ENCODE measurements around the gene JCAD. TPM values are rescaled to one million over a fixed set of nuclear protein-coding genes. Genes with fewer than 3 reads are reported as not detected.
A peak's percentile ranks its signal among the peaks of the same experiment; 100 is the strongest.
"Not testable (repeated sequence)": the region's sequence is repeated elsewhere in the genome, so short reads cannot be mapped to it uniquely, and the experiment has no call there.

JCAD gene
- total RNA-seq, 4 donors from 2014 or later, result 0.91 to 23.1 (median 5.5) TPM

DNA sequence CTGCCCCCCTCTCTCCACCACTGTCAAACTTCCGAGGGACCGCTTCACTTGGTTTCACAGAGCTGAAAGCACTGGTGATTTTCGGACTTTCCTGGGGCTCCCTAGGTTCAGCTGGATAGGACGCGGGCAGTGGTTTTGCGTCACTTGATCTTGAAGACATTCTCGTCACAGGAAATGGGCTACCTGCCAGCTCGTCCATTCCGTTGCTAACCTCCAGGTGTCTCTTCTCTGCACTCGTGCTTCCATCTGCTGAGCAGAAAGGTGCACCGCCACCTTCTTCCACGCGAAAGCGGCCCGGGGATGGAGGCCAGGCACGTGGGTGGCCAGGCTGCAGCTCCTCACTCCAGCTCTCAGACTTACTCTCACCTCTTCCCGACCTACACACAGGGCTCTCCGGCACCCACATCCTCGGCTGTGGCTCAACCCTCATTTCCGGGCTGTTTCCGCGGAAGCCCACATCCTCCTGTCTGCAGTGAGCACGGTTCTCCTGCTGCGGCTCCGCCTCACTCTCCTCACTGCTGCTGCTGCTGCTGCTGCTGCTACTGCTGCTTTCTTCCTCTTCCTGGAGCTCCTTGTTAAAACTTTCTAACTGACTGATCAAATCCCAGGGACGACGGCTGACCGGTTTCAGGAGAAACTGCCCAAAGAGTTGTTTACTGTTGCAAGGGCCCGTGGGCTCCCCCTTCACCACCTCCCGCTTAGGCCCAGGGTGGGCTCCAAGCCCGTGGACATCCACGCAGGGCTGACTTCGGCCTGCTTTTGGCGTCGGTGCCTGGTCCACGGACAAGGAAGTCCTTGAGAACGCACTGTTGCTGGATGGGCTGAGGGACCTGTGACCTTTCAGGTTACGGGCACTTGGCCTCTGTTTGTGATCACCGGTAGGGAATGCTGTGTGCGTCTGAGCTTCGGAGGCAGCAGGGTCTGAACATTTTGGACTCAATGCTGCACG lies 32.1 kb downstream of the JCAD start:
- peaks cover 0 to 20% (median 0%) of the 10 kb centered on the region in 4 donors for H3K27me3 ChIP-seq
- no peaks in the 10 kb centered on the region for H3K36me3 ChIP-seq
- peak; percentile 7 for DNase-seq
- 50 to 66% methylated on average over 30 to 32 of the region's 42 CpGs for WGBS, 2 donors
- no peaks in the 10 kb centered on the region for H3K9me3 ChIP-seq
- peak overlapping the region in 2 of 4 donors; percentile 74 to 77 for H3K27ac ChIP-seq
- TF ChIP-seq, protein P1, sequence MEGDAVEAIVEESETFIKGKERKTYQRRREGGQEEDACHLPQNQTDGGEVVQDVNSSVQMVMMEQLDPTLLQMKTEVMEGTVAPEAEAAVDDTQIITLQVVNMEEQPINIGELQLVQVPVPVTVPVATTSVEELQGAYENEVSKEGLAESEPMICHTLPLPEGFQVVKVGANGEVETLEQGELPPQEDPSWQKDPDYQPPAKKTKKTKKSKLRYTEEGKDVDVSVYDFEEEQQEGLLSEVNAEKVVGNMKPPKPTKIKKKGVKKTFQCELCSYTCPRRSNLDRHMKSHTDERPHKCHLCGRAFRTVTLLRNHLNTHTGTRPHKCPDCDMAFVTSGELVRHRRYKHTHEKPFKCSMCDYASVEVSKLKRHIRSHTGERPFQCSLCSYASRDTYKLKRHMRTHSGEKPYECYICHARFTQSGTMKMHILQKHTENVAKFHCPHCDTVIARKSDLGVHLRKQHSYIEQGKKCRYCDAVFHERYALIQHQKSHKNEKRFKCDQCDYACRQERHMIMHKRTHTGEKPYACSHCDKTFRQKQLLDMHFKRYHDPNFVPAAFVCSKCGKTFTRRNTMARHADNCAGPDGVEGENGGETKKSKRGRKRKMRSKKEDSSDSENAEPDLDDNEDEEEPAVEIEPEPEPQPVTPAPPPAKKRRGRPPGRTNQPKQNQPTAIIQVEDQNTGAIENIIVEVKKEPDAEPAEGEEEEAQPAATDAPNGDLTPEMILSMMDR (IDR thresholded peaks at IDR 0.05), result peak in 2 of 6 experiments; percentile 25 to 31
- TF ChIP-seq POLR2A (IDR thresholded peaks at IDR 0.05), result no peak
- intact Hi-C loops (cut with DNase I), result no loop called here
- peaks cover 5 to 42% (median 28%) of the 10 kb centered on the region in 3 donors for H3K4me1 ChIP-seq
- peak overlapping the region in 1 of 4 donors; percentile 34 for H3K4me3 ChIP-seq

DNA sequence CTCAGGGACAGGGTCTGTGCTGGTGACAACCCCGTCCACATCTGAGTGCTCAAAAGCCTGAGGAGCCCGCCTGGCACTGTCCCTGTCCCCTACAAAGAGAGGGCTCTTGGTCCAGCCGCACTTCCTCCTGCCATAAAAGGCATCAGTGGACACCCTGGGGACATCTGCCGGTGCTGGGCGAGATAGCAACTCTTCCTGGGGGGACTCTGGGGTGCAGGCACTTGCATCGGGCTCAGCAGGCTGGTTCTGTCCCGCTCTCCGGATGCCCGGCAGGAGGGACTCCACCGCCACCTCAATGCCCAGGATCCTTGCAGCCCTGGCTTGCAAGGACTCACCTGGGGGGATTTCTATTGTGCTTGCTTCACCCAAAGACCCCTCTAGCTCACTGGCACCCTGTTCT lies 32.8 kb downstream of the JCAD start:
- Histone ChIP-seq H3K27me3 (peaks cover 0 to 20% (median 0%) of the 10 kb centered on the region in 4 donors), H3K9me3 (no peaks in the 10 kb centered on the region), H3K4me1 (peaks cover 5 to 42% (median 28%) of the 10 kb centered on the region in 3 donors), H3K4me3 (no peak overlapping the region), H3K27ac (peak overlapping the region in 2 of 4 donors; percentile 74 to 77), H3K36me3 (no peaks in the 10 kb centered on the region)
- intact Hi-C loops (cut with DNase I), result no loop called here
- DNase-seq, result no peak
- WGBS, 2 donors, result 100% methylated on average over 2 of the region's 10 CpGs; no CpG with 5 or more reads in 1 of the 2 donors
- TF ChIP-seq POLR2A (IDR thresholded peaks at IDR 0.05), result no peak
- TF ChIP-seq, protein P1 (IDR thresholded peaks at IDR 0.05), result no peak

DNA sequence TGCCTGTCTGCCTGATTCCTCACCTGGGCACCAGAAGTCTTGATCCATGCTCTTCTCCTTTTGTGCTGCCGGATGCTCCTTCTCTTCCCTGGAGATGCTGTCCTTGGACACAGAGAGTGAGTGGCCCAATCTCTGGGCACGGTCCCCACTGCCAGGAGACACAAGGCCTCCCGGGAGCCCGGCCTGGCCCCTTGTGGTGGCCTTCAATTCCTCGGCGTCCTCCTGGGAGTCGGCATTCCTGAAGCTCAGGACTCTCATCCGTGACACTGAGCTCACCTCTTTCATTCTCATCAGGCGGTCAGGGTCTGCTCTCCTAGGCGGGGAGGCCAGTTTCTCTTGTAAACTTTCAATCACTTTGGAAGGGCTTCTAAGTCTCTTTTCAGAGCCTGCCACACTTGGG lies 33.3 kb downstream of the JCAD start:
- Histone ChIP-seq H3K4me3 (no peak overlapping the region), H3K9me3 (no peaks in the 10 kb centered on the region), H3K27ac (no peak overlapping the region), H3K36me3 (no peaks in the 10 kb centered on the region), H3K4me1 (peaks cover 5 to 42% (median 28%) of the 10 kb centered on the region in 3 donors), H3K27me3 (peaks cover 0 to 20% (median 0%) of the 10 kb centered on the region in 4 donors)
- intact Hi-C loops (cut with DNase I), result no loop called here
- TF ChIP-seq POLR2A (IDR thresholded peaks at IDR 0.05), result no peak
- TF ChIP-seq, protein P1 (IDR thresholded peaks at IDR 0.05), result no peak
- 91 to 95% methylated on average over 8 to 10 of the region's 10 CpGs for WGBS, 2 donors
- DNase-seq, result no peak

DNA sequence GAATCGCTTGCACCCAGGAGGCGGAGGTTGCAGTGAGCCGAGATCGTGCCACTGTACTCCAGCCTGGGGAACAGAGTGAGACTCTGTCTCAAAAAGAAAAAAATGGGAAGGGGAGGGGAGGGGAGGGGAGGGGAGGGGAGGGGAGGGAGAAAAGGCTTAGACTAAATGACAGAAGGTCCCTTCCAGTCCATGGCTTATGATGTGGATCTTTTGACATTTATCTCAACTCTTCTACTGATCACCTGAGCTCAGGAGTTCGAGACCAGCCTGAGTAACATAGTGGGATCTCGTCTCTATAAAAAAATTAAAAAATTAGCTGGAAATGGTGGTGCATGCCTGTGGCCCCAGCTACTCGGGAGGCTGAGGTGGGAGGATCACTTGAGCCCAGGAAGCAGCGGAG lies 34.0 kb downstream of the JCAD start:
- WGBS, 2 donors, result 85 to 89% methylated on average over 4 to 8 of the region's 8 CpGs
- H3K27ac ChIP-seq; DNase-seq; intact Hi-C loops (cut with DNase I); H3K36me3 ChIP-seq; H3K4me3 ChIP-seq; H3K9me3 ChIP-seq: not testable (repeated sequence)
- peaks cover 0 to 20% (median 0%) of the 10 kb centered on the region in 4 donors for H3K27me3 ChIP-seq
- H3K4me1 ChIP-seq, result peaks cover 5 to 41% (median 28%) of the 10 kb centered on the region in 3 donors

DNA sequence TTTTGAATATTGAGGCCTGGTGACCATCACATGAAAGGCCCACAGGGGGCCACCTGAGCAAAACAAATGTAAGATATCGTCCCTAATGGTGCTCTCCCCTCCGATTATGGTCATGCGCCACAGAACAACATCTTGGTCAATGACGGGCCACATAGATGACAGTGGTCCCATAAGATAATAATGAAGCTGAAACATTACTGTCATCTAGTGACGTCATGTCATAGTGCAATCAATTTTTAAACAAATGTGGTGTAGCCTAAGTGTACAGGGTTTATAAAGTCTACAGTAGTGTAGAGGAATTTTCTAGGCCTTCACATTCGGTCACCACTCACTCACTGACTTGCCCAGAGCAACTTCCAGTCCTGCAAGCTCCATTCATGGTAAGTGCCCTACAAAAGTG lies 36.8 kb downstream of the JCAD start:
- Histone ChIP-seq H3K36me3 (peaks cover 0 to 3% (median 0%) of the 10 kb centered on the region in 3 donors), H3K27ac (no peak overlapping the region), H3K4me1 (peaks cover 2 to 16% (median 7%) of the 10 kb centered on the region in 3 donors), H3K27me3 (peaks cover 0 to 8% (median 0%) of the 10 kb centered on the region in 4 donors), H3K4me3 (no peak overlapping the region), H3K9me3 (no peaks in the 10 kb centered on the region)
- 87 to 93% methylated on average over 6 of the region's 6 CpGs for WGBS, 2 donors
- no peak for TF ChIP-seq POLR2A (IDR thresholded peaks at IDR 0.05)
- TF ChIP-seq, protein P1 (IDR thresholded peaks at IDR 0.05), result no peak
- intact Hi-C loops (cut with DNase I), result no loop called here
- DNase-seq, result no peak
